B cell (primary cell): Measurements from ENCODE around the gene POC1B. TPM values are rescaled to one million over a fixed set of nuclear protein-coding genes. Genes with fewer than 3 reads are reported as not detected.

Experiments used
- ATAC-seq: fragments of 200-7000 bp; cut with Tn5 transposase; one replicate; pipeline ENCODE4 v1.10.0; 2021; ENCODE audit warnings: low read depth, mild to moderate bottlenecking, moderate number of reproducible peaks, moderate library complexity
- CTCF ChIA-PET: fragments of 350-600 bp; sonication (Branson Sonifier 250); formaldehyde crosslinking; loops from one replicate; lab custom pipeline; 2021; ENCODE audit warnings: antibody characterized with exemption, inconsistent platforms; lab: Charles Lee
- POLR2A ChIA-PET: fragments of 350-600 bp; sonication (Branson Sonifier 250); formaldehyde crosslinking; loops from one replicate; lab custom pipeline; 2021; ENCODE audit warnings: antibody characterized with exemption; lab: Charles Lee
- DNase-seq: peaks from one replicate; pipeline ENCODE4 v3.0.0; 2013
- H2AFZ ChIP-seq: 2 replicates; pipeline ENCODE4 v1.6.1; 2012; ENCODE audit warnings: mild to moderate bottlenecking, low read depth, low read length; ENCODE audit not compliant: insufficient read depth, poor library complexity, severe bottlenecking
- H3K27ac ChIP-seq, 2 donors: 1 replicate in 1 of 2; 2 replicates in 1 of 2; pipeline ENCODE4 v1.5.1; 2012 to 2013; ENCODE audit warnings: low read length in 2 of 2, mild to moderate bottlenecking in 2 of 2, moderate library complexity in 1 of 2
- H3K27me3 ChIP-seq, 4 experiments: fragments of 200-600 bp in 1 of 4; sonication (generic) in 1 of 4; replicated peaks in 1 of 4; 1 replicate in 2 of 4; 2 replicates in 2 of 4; pipeline versions ENCODE4 v1.6.1 to v1.7.0; 2013 to 2016; ENCODE audit warnings: low read length in 3 of 4, mild to moderate bottlenecking in 2 of 4, mixed read lengths in 1 of 4, moderate library complexity in 1 of 4; ENCODE audit not compliant: insufficient read depth in 4 of 4, control insufficient read depth in 3 of 4; ENCODE audit errors: control extremely low read depth in 1 of 4
- H3K36me3 ChIP-seq, 2 experiments: replicated peaks in 1 of 2; 1 replicate in 1 of 2; 2 replicates in 1 of 2; pipeline versions ENCODE4 v1.6.1 to v1.7.1; 2013; ENCODE audit warnings: low read length in 1 of 2; ENCODE audit not compliant: insufficient read depth in 2 of 2, control insufficient read depth in 1 of 2; ENCODE audit errors: control extremely low read depth in 1 of 2, extremely low read depth in 1 of 2
- H3K4me1 ChIP-seq, 2 donors: fragments of 200-600 bp in 1 of 2; sonication (generic) in 1 of 2; 1 replicate in 1 of 2; 2 replicates in 1 of 2; pipeline versions ENCODE4 v1.5.1 to v1.6.1; 2013 to 2017; ENCODE audit warnings: low read length in 2 of 2; ENCODE audit not compliant: control insufficient read depth in 2 of 2, insufficient read depth in 2 of 2
- H3K4me2 ChIP-seq: replicated peaks from 2 replicates; pipeline ENCODE3; 2012; ENCODE audit warnings: mild to moderate bottlenecking, low read depth, low read length; ENCODE audit not compliant: poor library complexity, severe bottlenecking
- H3K4me3 ChIP-seq, 5 experiments: fragments of 200-600 bp in 1 of 5; sonication (generic) in 1 of 5; 1 replicate in 3 of 5; 2 replicates in 2 of 5; pipeline versions ENCODE4 v1.5.1 to v1.7.0; 2011 to 2016; ENCODE audit warnings: low read length in 4 of 5, mild to moderate bottlenecking in 4 of 5, low read depth in 2 of 5, control low read depth in 1 of 5, moderate library complexity in 1 of 5; ENCODE audit not compliant: insufficient read depth in 1 of 5; ENCODE audit errors: control extremely low read depth in 1 of 5, extremely low read depth in 1 of 5
- H3K79me2 ChIP-seq: fragments of 200-600 bp; sonication (generic); one replicate; pipeline ENCODE4 v1.6.0; 2016; ENCODE audit warnings: low read length; ENCODE audit not compliant: control insufficient read depth, insufficient read depth
- H3K9ac ChIP-seq: fragments of 200-600 bp; sonication (generic); 2 replicates; pipeline ENCODE4 v1.6.1; 2017; ENCODE audit warnings: mild to moderate bottlenecking, low read length, moderate library complexity
- H3K9me3 ChIP-seq, 3 donors: one replicate each; pipeline versions ENCODE4 v1.6.1 to v1.7.1; 2013; ENCODE audit warnings: low read length in 2 of 3; ENCODE audit not compliant: control insufficient read depth in 2 of 3, insufficient read depth in 1 of 3; ENCODE audit errors: control extremely low read depth in 1 of 3
- H4K20me1 ChIP-seq: 2 replicates; pipeline ENCODE4 v1.6.0; 2012; ENCODE audit warnings: mild to moderate bottlenecking, low read length; ENCODE audit not compliant: insufficient read depth, control insufficient read depth, poor library complexity, severe bottlenecking
- H3K27ac Mint-ChIP-seq: one replicate; pipeline ENCODE4 v1.8.0; 2021; ENCODE audit warnings: mixed read lengths
- H3K27me3 Mint-ChIP-seq: one replicate; pipeline ENCODE4 v1.8.0; 2021; ENCODE audit warnings: mixed read lengths
- H3K4me1 Mint-ChIP-seq: one replicate; pipeline ENCODE4 v1.8.0; 2021; ENCODE audit warnings: mixed read lengths
- H3K4me3 Mint-ChIP-seq: one replicate; pipeline ENCODE4 v1.8.0; 2021; ENCODE audit warnings: mixed read lengths
- H3K9me3 Mint-ChIP-seq: one replicate; pipeline ENCODE4 v1.8.0; 2022; ENCODE audit warnings: mixed read lengths; ENCODE audit not compliant: insufficient read depth
- CTCF ChIP-seq: fragments of 200-600 bp; IDR thresholded peaks from one replicate; pipeline ENCODE4 v1.8.0; 2022; ENCODE audit warnings: antibody characterized with exemption, mild to moderate bottlenecking
- EZH2 ChIP-seq: IDR thresholded peaks from 2 replicates; pipeline ENCODE4 v1.6.1; 2012; ENCODE audit warnings: borderline replicate concordance, low read depth, mild to moderate bottlenecking, moderate library complexity, low read length; ENCODE audit not compliant: insufficient read depth, poor library complexity, severe bottlenecking
- WGBS: methylation state at CpG from one replicate; pipeline ENCODE4 v1.1.5; 2013; ENCODE audit warnings: missing lambda C conversion rate; ENCODE audit not compliant: insufficient coverage; 5-methylcytosine and 5-hydroxymethylcytosine counted together
- intact Hi-C: fragments of 100-400 bp; cut with micrococcal nuclease; formaldehyde crosslinking; loops from one replicate; pipeline ENCODE4 v1.10.0; 2022
- polyA plus RNA-seq: library from polyadenylated mRNA; depleted of rRNA; stranded (reverse); fragments of >200 nt; gene quantifications from 2 replicates; pipeline ENCODE4 v1.2.3, GENCODE V29; 2012
- total RNA-seq, 2 donors: library from RNA; stranded (reverse); fragments of 120-200 nt in 1 of 2; gene quantifications; 1 replicate in 1 of 2; 2 replicates in 1 of 2; pipeline versions ENCODE4 v1.2.3 to v1.2.4, GENCODE V29; 2013 to 2022

Gene POC1B
- total and polyA plus RNA-seq, 2 donors (not counting 1 experiment from before 2014, with no cell fraction given): 12.0 to 39.5 TPM

GRCh38 chr12:89450907-89451306, 74.9 kb downstream of the POC1B start:
- no peaks in the 10 kb centered on the region for H4K20me1 ChIP-seq
- POLR2A ChIA-PET: no interaction called here
- H3K4me2 ChIP-seq: no peak overlapping the region
- no peak overlapping the region for H2AFZ ChIP-seq
- H3K9ac ChIP-seq: no peak overlapping the region
- no peak overlapping the region for H3K4me3 ChIP-seq
- H3K4me1 ChIP-seq: no peaks in the 10 kb centered on the region
- no peak for ATAC-seq
- no peaks in the 10 kb centered on the region for H3K9me3 Mint-ChIP-seq
- DNase-seq: no peak
- H3K27ac ChIP-seq: no peak overlapping the region
- H3K9me3 ChIP-seq: no peaks in the 10 kb centered on the region
- no peaks in the 10 kb centered on the region for H3K27me3 ChIP-seq
- H3K4me1 Mint-ChIP-seq: no peaks in the 10 kb centered on the region
- no peaks in the 10 kb centered on the region for H3K79me2 ChIP-seq
- H3K36me3 ChIP-seq: peaks cover 2 to 7% of the 10 kb centered on the region in 2 experiments
- no peak overlapping the region for H3K4me3 Mint-ChIP-seq
- H3K27ac Mint-ChIP-seq: no peak overlapping the region
- CTCF ChIA-PET: interaction anchor here (2.2 kb wide), 1 partner anchor 11 kb away, joined by 12 read pairs; no protein-coding TSS in a partner anchor
- H3K27me3 Mint-ChIP-seq: no peaks in the 10 kb centered on the region
- intact Hi-C loops: no loop called here
- no peak for TF ChIP-seq EZH2
- no peak for TF ChIP-seq CTCF

GRCh38 chr12:89448951-89449371, 76.9 kb downstream of the POC1B start:
- no peak overlapping the region for H3K4me3 ChIP-seq
- H2AFZ ChIP-seq: no peak overlapping the region
- H3K27ac ChIP-seq: no peak overlapping the region
- no peaks in the 10 kb centered on the region for H3K27me3 ChIP-seq
- H3K36me3 ChIP-seq: peaks cover 2 to 7% of the 10 kb centered on the region in 2 experiments
- POLR2A ChIA-PET: no interaction called here
- intact Hi-C loops: no loop called here
- WGBS: no CpG with 5 or more reads among the region's 2 CpGs
- no peak overlapping the region for H3K4me2 ChIP-seq
- peaks cover 0 to 1% (median 0%) of the 10 kb centered on the region in 3 donors for H3K9me3 ChIP-seq
- no peak overlapping the region for H3K9ac ChIP-seq
- Mint-ChIP-seq H3K4me3 (no peak overlapping the region), H3K4me1 (no peaks in the 10 kb centered on the region), H3K9me3 (no peaks in the 10 kb centered on the region), H3K27me3 (no peaks in the 10 kb centered on the region), H3K27ac (no peak overlapping the region)
- no peaks in the 10 kb centered on the region for H3K79me2 ChIP-seq
- ATAC-seq: no peak
- CTCF ChIA-PET: interaction anchor here (1.6 kb wide), 1 partner anchor 13 kb away, joined by 3 read pairs; no protein-coding TSS in a partner anchor
- no peaks in the 10 kb centered on the region for H3K4me1 ChIP-seq
- TF ChIP-seq CTCF: no peak
- no peak for TF ChIP-seq EZH2
- H4K20me1 ChIP-seq: no peaks in the 10 kb centered on the region
- DNase-seq: no peak
